ENCODE results near the gene CBLB.

The CBLB gene

DNA sequence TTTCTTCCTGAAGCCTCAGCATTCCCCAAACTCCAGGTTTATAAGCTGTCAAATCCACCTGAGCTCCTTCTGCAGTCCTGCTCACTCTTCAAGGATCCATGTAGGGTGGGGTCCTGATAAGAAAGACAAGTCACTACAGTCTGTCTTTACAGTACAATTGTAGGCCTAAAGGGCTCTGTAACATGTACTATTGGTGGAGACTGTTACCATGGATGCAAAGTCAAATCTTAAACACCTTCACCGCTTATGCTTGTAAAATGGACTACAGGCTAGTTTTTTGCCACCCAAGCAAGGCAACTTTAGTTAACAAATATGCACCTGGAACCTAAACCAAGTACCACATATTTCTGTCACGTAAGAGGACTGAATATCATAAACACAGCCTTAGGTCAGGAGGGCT is 44.7 kb downstream of the CBLB start (continued):
- TF ChIP-seq, protein P1, sequence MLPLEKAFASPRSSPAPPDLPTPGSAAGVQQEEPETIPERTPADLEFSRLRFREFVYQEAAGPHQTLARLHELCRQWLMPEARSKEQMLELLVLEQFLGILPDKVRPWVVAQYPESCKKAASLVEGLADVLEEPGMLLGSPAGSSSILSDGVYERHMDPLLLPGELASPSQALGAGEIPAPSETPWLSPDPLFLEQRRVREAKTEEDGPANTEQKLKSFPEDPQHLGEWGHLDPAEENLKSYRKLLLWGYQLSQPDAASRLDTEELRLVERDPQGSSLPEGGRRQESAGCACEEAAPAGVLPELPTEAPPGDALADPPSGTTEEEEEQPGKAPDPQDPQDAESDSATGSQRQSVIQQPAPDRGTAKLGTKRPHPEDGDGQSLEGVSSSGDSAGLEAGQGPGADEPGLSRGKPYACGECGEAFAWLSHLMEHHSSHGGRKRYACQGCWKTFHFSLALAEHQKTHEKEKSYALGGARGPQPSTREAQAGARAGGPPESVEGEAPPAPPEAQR (tag by site-specific recombination; IDR thresholded peaks at IDR 0.05): no peak
- TF ChIP-seq ZNF830 (tag by site-specific recombination; IDR thresholded peaks at IDR 0.05; ENCODE audit: low read depth) (no peak), ZNF76 (tag by site-specific recombination; IDR thresholded peaks at IDR 0.05; ENCODE audit: borderline replicate concordance, low read depth) (no peak), ZNF416 (tag by site-specific recombination; IDR thresholded peaks at IDR 0.05) (no peak), ZNF433 (tag by site-specific recombination; IDR thresholded peaks at IDR 0.05; ENCODE audit: low read depth) (no peak), ZNF610 (tag by site-specific recombination; IDR thresholded peaks at IDR 0.05; ENCODE audit: borderline replicate concordance) (no peak), BCL11B (tag by site-specific recombination; IDR thresholded peaks at IDR 0.05; ENCODE audit: low read depth) (no peak), ZNF571 (tag by site-specific recombination; IDR thresholded peaks at IDR 0.05) (no peak), ZFP37 (tag by site-specific recombination; IDR thresholded peaks at IDR 0.05) (no peak), KLF1 (tag by site-specific recombination; IDR thresholded peaks at IDR 0.05) (no peak), ZNF660 (tag by site-specific recombination; IDR thresholded peaks at IDR 0.05) (no peak)
- TF ChIP-seq, protein P2, sequence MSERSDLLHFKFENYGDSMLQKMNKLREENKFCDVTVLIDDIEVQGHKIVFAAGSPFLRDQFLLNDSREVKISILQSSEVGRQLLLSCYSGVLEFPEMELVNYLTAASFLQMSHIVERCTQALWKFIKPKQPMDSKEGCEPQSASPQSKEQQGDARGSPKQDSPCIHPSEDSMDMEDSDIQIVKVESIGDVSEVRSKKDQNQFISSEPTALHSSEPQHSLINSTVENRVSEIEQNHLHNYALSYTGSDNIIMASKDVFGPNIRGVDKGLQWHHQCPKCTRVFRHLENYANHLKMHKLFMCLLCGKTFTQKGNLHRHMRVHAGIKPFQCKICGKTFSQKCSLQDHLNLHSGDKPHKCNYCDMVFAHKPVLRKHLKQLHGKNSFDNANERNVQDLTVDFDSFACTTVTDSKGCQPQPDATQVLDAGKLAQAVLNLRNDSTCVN (tag by site-specific recombination; optimal IDR thresholded peaks at IDR 0.05): no peak

DNA sequence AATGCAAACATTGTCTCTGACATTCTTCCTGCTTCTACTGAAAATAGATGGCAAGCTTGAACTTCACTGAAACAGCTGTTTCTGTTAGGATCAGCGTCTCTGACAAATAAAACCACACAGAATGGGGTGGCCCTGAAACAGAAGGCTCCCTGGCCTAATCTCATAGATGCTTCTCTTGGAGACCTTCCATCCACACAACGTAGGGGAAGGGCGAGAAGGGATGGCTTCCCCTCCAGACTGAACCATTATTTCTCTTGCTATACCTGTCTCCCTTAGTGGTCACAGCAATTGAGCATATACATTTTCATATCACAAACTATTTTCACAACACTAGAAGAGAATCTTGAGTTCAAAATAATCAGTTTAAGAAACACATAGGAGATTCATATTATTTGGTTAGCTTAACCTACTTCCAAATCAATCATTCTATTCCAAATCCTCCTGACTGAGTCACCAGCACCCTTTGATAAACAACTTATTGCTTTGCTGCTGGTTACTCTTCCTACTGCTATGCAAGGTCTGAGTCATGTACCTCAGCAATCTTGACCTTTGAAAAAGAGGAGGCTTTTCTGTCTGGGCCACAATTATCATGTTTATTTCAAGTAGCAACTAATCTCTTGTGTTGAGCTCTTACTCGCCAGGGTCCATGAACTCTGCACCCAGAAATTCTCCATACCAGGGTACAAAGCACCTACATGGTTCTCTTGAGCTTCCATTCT is 45.5 kb downstream of the CBLB start:
- no peaks in the 10 kb centered on the region for H3K36me3 ChIP-seq (ENCODE audit: control insufficient read depth in 2 of 2, insufficient read depth in 1 of 2, low read length in 2 of 2)
- H3K27ac ChIP-seq (ENCODE audit: extremely low read depth, low read depth, low read length): no peak overlapping the region
- no peaks in the 10 kb centered on the region for H3K9me3 ChIP-seq (ENCODE audit: control insufficient read depth, insufficient read depth, low read depth, low read length)
- ChIA-PET CTCF (no interaction called here), POLR2A (no interaction called here)
- TF ChIP-seq ZNF549 (tag by site-specific recombination; IDR thresholded peaks at IDR 0.05): no peak
- TF ChIP-seq, protein P3, sequence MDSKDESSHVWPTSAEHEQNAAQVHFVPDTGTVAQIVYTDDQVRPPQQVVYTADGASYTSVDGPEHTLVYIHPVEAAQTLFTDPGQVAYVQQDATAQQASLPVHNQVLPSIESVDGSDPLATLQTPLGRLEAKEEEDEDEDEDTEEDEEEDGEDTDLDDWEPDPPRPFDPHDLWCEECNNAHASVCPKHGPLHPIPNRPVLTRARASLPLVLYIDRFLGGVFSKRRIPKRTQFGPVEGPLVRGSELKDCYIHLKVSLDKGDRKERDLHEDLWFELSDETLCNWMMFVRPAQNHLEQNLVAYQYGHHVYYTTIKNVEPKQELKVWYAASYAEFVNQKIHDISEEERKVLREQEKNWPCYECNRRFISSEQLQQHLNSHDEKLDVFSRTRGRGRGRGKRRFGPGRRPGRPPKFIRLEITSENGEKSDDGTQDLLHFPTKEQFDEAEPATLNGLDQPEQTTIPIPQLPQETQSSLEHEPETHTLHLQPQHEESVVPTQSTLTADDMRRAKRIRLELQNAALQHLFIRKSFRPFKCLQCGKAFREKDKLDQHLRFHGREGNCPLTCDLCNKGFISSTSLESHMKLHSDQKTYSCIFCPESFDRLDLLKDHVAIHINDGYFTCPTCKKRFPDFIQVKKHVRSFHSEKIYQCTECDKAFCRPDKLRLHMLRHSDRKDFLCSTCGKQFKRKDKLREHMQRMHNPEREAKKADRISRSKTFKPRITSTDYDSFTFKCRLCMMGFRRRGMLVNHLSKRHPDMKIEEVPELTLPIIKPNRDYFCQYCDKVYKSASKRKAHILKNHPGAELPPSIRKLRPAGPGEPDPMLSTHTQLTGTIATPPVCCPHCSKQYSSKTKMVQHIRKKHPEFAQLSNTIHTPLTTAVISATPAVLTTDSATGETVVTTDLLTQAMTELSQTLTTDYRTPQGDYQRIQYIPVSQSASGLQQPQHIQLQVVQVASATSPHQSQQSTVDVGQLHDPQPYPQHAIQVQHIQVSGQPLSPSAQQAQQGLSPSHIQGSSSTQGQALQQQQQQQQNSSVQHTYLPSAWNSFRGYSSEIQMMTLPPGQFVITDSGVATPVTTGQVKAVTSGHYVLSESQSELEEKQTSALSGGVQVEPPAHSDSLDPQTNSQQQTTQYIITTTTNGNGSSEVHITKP (tag by site-specific recombination; IDR thresholded peaks at IDR 0.05): peak; percentile 52; the same call in 1 of the 2 replicates
- H3K4me1 ChIP-seq (ENCODE audit: control insufficient read depth, insufficient read depth, low read length): peaks cover 9% of the 10 kb centered on the region
- H3K4me3 ChIP-seq (ENCODE audit: low read depth, low read length): no peak overlapping the region

DNA sequence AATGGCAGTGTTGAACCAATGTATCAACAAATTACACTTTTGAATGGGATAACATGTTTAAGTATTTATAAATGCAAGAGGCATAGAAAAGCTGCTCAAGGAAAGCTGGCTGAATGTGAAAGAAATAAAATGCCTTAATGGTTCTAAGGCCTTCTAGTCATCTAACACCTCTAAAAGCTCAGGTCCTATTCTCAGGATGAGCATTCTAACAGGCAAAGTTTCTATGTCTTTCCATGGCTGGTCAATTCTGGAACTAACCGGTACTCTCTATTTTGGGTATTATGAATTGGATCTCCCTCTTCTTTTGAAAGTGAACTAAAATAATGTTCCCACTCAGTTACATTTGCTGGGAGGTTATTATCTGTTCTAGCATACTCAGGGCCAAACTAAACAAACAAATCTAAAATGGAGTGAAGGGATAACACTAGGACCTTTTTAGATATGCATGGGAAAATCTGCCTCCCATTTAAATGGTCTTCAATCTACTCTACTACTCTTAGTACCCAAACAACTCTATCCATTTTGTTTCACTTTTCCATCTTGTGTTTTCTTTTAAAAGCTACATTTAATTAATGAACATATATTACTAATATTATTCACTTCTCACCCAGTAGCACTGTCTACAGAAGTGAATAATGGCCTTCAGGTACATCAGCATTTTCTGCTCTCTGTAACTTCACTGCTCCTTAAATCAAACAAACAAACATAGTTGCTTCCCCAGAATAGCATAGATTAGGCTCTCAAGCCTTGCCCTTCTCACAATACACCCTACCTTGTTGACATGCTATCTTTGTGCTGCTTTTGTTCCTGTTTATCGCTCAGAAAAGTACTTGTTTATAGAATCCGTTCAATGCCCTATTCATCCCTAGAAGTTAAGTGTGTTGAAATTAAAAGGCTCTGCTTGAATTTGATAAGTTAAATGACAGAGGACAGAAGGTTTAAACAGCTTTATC is 46.4 kb downstream of the CBLB start:
- POLR2A ChIA-PET: no interaction called here
- Histone ChIP-seq H3K9me3 (ENCODE audit: control insufficient read depth, insufficient read depth, low read depth, low read length) (no peaks in the 10 kb centered on the region), H3K4me3 (ENCODE audit: low read depth, low read length) (no peak overlapping the region), H3K27ac (ENCODE audit: extremely low read depth, low read depth, low read length) (no peak overlapping the region), H3K4me1 (ENCODE audit: control insufficient read depth, insufficient read depth, low read length) (peaks cover 9% of the 10 kb centered on the region), H3K36me3 (ENCODE audit: control insufficient read depth in 2 of 2, insufficient read depth in 1 of 2, low read length in 2 of 2) (no peaks in the 10 kb centered on the region)
- CTCF ChIA-PET: no interaction called here
- TF ChIP-seq ZNF777 (tag by site-specific recombination; IDR thresholded peaks at IDR 0.05; ENCODE audit: borderline replicate concordance): no peak
- no peak for TF ChIP-seq SCRT2 (tag by site-specific recombination; IDR thresholded peaks at IDR 0.05)
- TF ChIP-seq, protein P4, sequence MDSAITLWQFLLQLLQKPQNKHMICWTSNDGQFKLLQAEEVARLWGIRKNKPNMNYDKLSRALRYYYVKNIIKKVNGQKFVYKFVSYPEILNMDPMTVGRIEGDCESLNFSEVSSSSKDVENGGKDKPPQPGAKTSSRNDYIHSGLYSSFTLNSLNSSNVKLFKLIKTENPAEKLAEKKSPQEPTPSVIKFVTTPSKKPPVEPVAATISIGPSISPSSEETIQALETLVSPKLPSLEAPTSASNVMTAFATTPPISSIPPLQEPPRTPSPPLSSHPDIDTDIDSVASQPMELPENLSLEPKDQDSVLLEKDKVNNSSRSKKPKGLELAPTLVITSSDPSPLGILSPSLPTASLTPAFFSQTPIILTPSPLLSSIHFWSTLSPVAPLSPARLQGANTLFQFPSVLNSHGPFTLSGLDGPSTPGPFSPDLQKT (IDR thresholded peaks at IDR 0.05; ENCODE audit: borderline replicate concordance, low read depth, low read length): no peak
- no peak for TF ChIP-seq ZNF223 (tag by site-specific recombination; IDR thresholded peaks at IDR 0.05)
- TF ChIP-seq, protein P5, sequence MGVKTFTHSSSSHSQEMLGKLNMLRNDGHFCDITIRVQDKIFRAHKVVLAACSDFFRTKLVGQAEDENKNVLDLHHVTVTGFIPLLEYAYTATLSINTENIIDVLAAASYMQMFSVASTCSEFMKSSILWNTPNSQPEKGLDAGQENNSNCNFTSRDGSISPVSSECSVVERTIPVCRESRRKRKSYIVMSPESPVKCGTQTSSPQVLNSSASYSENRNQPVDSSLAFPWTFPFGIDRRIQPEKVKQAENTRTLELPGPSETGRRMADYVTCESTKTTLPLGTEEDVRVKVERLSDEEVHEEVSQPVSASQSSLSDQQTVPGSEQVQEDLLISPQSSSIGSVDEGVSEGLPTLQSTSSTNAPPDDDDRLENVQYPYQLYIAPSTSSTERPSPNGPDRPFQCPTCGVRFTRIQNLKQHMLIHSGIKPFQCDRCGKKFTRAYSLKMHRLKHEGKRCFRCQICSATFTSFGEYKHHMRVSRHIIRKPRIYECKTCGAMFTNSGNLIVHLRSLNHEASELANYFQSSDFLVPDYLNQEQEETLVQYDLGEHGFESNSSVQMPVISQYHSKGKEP (tag by site-specific recombination; IDR thresholded peaks at IDR 0.05): no peak
- no peak for TF ChIP-seq ZNF423 (tag by site-specific recombination; IDR thresholded peaks at IDR 0.05)
- TF ChIP-seq ZNF830 (tag by site-specific recombination; IDR thresholded peaks at IDR 0.05; ENCODE audit: low read depth): no peak
- TF ChIP-seq ZNF132 (tag by site-specific recombination; IDR thresholded peaks at IDR 0.05; ENCODE audit: borderline replicate concordance): no peak
- TF ChIP-seq ZNF768 (tag by site-specific recombination; IDR thresholded peaks at IDR 0.05): no peak
- no peak for TF ChIP-seq ZNF76 (tag by site-specific recombination; IDR thresholded peaks at IDR 0.05; ENCODE audit: borderline replicate concordance, low read depth)

Measured in HEK293 (cell line).